HEK293T (cell line): ENCODE results near the gene TBC1D5.

Experiments
- CTCF ChIA-PET: fragments of 350-600 bp; formaldehyde crosslinking; extraction: SDS; loops from one replicate; lab custom pipeline; 2021; ENCODE audit warnings: antibody characterized with exemption, inconsistent platforms; lab: Yijun Ruan, JAX
- POLR2A ChIA-PET: fragments of 350-600 bp; formaldehyde crosslinking; extraction: SDS; loops from one replicate; lab custom pipeline; 2020; ENCODE audit warnings: antibody characterized with exemption, inconsistent platforms; lab: Yijun Ruan, JAX
- DNase-seq: peaks from one replicate; pipeline ENCODE4 v3.0.0; 2012; ENCODE audit warnings: mixed read lengths; ENCODE audit errors: extremely low spot score
- ARNT ChIP-seq: fragments of 450-650 bp; IDR thresholded peaks from 2 replicates; pipeline ENCODE4 v1.6.1; 2017; ENCODE audit warnings: mild to moderate bottlenecking
- BHLHE40 ChIP-seq: fragments of 450-650 bp; IDR thresholded peaks from 2 replicates; pipeline ENCODE4 v1.6.1; 2016; ENCODE audit warnings: mild to moderate bottlenecking, moderate library complexity, borderline replicate concordance
- CTBP1 ChIP-seq: fragments of 450-650 bp; IDR thresholded peaks from 2 replicates; pipeline ENCODE4 v1.6.1; 2016; ENCODE audit warnings: borderline replicate concordance
- ELF4 ChIP-seq: fragments of 450-650 bp; IDR thresholded peaks from 2 replicates; pipeline ENCODE4 v1.6.1; 2017; ENCODE audit warnings: antibody characterized with exemption
- FOXA1 ChIP-seq: fragments of 450-650 bp; IDR thresholded peaks from 2 replicates; pipeline ENCODE4 v1.6.1; 2016; ENCODE audit warnings: mild to moderate bottlenecking
- FOXK2 ChIP-seq: fragments of 450-650 bp; IDR thresholded peaks from 2 replicates; pipeline ENCODE4 v1.6.1; 2016; ENCODE audit warnings: mild to moderate bottlenecking
- FOXM1 ChIP-seq: fragments of 450-650 bp; IDR thresholded peaks from 2 replicates; pipeline ENCODE4 v1.6.1; 2017; ENCODE audit warnings: mild to moderate bottlenecking, borderline replicate concordance
- HDGF ChIP-seq: fragments of 450-650 bp; IDR thresholded peaks from 2 replicates; pipeline ENCODE4 v1.6.1; 2017; ENCODE audit warnings: antibody characterized with exemption, borderline replicate concordance
- L3MBTL2 ChIP-seq: fragments of 450-650 bp; conservative IDR thresholded peaks from 2 replicates; pipeline ENCODE4 v1.6.1; 2016; ENCODE audit warnings: mild to moderate bottlenecking
- LEF1 ChIP-seq: fragments of 450-650 bp; IDR thresholded peaks from 2 replicates; pipeline ENCODE4 v1.6.1; 2017; ENCODE audit warnings: mild to moderate bottlenecking, borderline replicate concordance
- NFRKB ChIP-seq: fragments of 450-650 bp; IDR thresholded peaks from 2 replicates; pipeline ENCODE4 v1.6.1; 2016; ENCODE audit warnings: mild to moderate bottlenecking, moderate library complexity
- SP1 ChIP-seq: fragments of 450-650 bp; IDR thresholded peaks from 2 replicates; pipeline ENCODE4 v1.6.1; 2017
- SUZ12 ChIP-seq: fragments of 450-650 bp; IDR thresholded peaks from 2 replicates; pipeline ENCODE4 v1.6.1; 2016; ENCODE audit warnings: mild to moderate bottlenecking
- TARDBP ChIP-seq: fragments of 450-650 bp; IDR thresholded peaks from 2 replicates; pipeline ENCODE4 v1.6.1; 2016
- ZNF384 ChIP-seq: fragments of 450-650 bp; IDR thresholded peaks from 2 replicates; pipeline ENCODE4 v1.6.1; 2016
- TF ChIP-seq, protein P1 (sequence below): fragments of 450-650 bp; IDR thresholded peaks from 2 replicates; pipeline ENCODE4 v1.6.1; 2016

The TBC1D5 gene

GRCh38 chr3:17278006-17278405 is 464.4 kb downstream of the TBC1D5 start:
- no peak for DNase-seq
- no peak for TF ChIP-seq ELF4
- ChIA-PET CTCF (no interaction called here), POLR2A (no interaction called here)

GRCh38 chr3:17266846-17267245 is 475.6 kb downstream of the TBC1D5 start:
- ChIA-PET CTCF (no interaction called here), POLR2A (no interaction called here)

GRCh38 chr3:17261627-17262369 is 480.6 kb downstream of the TBC1D5 start:
- DNase-seq: no peak
- ChIA-PET POLR2A (no interaction called here), CTCF (no interaction called here)
- TF ChIP-seq L3MBTL2: no peak
- TF ChIP-seq LEF1: no peak
- TF ChIP-seq BHLHE40: no peak
- no peak for TF ChIP-seq SP1
- TF ChIP-seq TARDBP: no peak
- no peak for TF ChIP-seq FOXA1
- no peak for TF ChIP-seq NFRKB
- TF ChIP-seq ARNT: no peak
- TF ChIP-seq, protein P1, sequence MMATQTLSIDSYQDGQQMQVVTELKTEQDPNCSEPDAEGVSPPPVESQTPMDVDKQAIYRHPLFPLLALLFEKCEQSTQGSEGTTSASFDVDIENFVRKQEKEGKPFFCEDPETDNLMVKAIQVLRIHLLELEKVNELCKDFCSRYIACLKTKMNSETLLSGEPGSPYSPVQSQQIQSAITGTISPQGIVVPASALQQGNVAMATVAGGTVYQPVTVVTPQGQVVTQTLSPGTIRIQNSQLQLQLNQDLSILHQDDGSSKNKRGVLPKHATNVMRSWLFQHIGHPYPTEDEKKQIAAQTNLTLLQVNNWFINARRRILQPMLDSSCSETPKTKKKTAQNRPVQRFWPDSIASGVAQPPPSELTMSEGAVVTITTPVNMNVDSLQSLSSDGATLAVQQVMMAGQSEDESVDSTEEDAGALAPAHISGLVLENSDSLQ: no peak
- TF ChIP-seq ZNF384: no peak
- TF ChIP-seq HDGF: no peak
- no peak for TF ChIP-seq FOXK2
- TF ChIP-seq ELF4: no peak
- no peak for TF ChIP-seq CTBP1

More at GRCh38 chr3:17266846-17267245, 475.6 kb downstream of the TBC1D5 start:
- TF ChIP-seq L3MBTL2 (no peak), TARDBP (no peak), SUZ12 (no peak), HDGF (no peak), CTBP1 (no peak), FOXK2 (no peak), FOXA1 (no peak), BHLHE40 (no peak), ZNF384 (no peak), FOXM1 (no peak), LEF1 (no peak), ELF4 (no peak)
- DNase-seq: no peak

DNA sequence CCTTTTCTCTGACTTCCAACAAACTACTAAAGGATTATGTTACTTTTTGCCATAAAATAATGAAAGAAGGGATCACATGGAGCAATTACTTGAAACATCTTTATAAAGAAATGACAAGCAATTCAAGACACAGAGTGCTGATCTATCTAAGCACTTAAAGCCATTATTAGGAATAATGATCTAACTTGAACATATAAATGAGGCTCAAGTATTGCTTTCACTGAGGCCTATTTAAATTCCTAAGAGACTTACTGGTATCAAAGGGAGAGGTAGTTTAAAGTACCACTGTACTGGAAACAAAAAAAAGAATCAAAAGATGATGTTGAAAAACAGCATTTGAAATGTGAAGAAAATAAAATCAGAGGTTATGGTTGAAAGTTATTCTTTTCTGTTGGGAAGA is 482.2 kb downstream of the TBC1D5 start:
- ChIA-PET POLR2A (no interaction called here), CTCF (interaction anchor here (1.0 kb wide), 1 partner anchor 153 kb away, joined by 3 read pairs; no protein-coding TSS in a partner anchor)
- no peak for DNase-seq
- TF ChIP-seq FOXM1 (no peak), ZNF384 (no peak), LEF1 (no peak), L3MBTL2 (no peak), SUZ12 (no peak), FOXK2 (no peak), FOXA1 (no peak), NFRKB (no peak), ELF4 (no peak), ARNT (no peak), HDGF (no peak)
- TF ChIP-seq, protein P1: no peak

GRCh38 chr3:17259685-17260084 is 482.7 kb downstream of the TBC1D5 start:
- TF ChIP-seq BHLHE40: no peak
- TF ChIP-seq FOXK2: no peak
- no peak for TF ChIP-seq NFRKB
- no peak for TF ChIP-seq CTBP1
- no peak for TF ChIP-seq ZNF384
- TF ChIP-seq SUZ12: no peak
- no peak for TF ChIP-seq L3MBTL2
- TF ChIP-seq HDGF: no peak
- no peak for TF ChIP-seq SP1
- no peak for TF ChIP-seq LEF1
- TF ChIP-seq, protein P1: no peak
- TF ChIP-seq FOXM1: no peak
- no peak for TF ChIP-seq FOXA1
- TF ChIP-seq TARDBP: no peak
- TF ChIP-seq ARNT: no peak
- no peak for TF ChIP-seq ELF4
- ChIA-PET CTCF (interaction anchor here (0.7 to 1.0 kb wide), 2 partner anchors 154 to 689 kb away, joined by 3 to 6 read pairs; no protein-coding TSS in a partner anchor), POLR2A (no interaction called here)
- no peak for DNase-seq
